GM19351 (cell line): ENCODE data around the gene NEK6.

Experiments
- ATAC-seq: cut with Tn5 transposase; IDR thresholded peaks from one replicate; pipeline ENCODE4 v1.9.1; 2021; ENCODE audit warnings: mild to moderate bottlenecking, moderate library complexity; ENCODE audit not compliant: unreplicated experiment

NEK6 gene

DNA sequence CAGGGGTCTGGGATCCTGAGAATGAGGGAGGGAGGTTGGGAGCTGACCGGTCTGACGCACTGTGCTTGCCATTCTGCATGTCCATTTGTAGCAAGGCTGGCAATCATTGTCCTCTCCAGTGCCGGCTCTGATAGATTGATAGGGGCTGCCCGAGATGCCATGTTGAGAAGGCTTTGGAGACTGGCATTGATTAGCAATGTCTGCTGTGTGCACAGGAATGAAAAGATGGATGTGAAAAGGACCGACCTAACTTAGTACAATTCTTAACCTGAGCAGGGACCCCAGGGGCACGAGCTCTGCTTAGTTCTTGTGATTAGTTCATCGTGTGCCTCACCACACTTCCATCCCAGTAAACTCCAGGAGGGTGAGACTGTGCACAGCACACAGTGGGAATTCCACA is 17.0 kb downstream of the NEK6 start:
- no peak for ATAC-seq

DNA sequence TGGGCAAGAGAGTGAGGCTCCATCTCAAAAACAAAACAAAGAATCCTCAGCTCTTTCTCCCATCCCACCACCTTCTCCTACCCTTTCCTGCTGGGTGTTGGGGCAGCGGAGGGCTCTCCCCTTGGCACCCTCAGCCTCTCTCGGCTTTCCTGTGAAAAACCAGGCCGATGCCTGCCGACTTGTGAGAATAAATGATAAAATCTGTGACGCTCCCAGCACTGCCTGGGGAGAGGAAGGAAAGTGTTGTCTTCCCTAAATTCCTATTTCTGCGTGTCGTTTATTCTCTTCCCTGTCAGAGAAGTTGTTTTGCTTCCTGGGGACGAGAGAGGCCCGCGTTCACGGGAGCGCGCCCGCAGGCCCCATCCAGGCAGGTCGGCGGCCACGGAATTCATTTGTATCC is 19.7 kb downstream of the NEK6 start:
- no peak for ATAC-seq

DNA sequence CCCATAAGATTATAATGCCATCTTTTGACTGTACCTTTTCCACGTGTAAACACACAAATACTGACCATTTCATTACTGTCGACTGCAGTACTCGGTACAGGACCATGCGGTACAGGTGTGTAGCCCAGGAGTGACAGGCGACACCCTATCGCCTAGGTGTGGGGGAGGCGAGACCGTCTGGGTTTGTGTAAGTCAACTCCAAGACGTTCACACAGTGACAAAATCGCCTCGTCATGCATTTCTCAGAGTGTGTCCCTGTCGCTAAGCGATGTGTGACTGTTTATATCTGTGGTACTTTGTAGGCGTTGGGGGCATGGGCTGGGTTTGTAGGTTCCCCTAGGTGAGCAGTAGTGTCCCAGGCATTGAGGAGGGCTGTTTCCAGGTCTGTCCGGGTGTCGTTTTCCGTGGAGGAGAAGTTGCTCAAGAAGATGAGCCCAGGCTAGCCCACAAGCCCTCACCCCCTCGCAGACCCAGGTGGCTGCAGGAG is 20.3 kb downstream of the NEK6 start:
- no peak for ATAC-seq

DNA sequence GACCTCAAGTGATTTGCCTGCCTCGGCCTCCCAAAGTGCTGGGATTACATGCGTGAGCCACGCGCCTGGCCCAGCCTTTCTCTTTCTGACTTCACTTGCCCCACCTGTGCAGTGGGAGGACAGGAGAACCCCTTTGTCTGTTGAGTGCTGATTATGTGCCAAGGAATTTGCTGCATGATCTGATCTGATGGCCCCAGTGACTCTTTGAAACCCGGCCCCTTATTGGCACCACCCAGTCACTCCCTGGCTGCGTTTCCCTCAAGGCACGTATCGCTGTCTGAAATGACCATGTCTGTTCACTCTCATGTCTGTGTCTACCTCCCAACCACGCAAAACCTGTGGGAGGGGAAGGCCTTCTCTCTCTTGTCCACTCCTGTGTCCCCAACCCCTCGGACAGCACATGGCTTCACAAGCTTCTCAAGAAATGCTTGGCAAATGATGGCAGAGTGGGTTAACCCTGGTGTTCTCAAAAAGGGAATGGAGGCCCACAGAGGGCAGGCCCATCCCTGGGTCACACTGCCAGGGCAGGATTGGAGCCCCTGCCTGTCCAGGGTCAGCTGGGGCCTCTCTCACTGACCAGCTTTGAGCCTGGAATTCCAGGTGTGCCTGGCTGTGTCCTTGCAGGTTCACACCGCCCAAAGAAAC is 21.9 kb downstream of the NEK6 start:
- ATAC-seq: no peak

DNA sequence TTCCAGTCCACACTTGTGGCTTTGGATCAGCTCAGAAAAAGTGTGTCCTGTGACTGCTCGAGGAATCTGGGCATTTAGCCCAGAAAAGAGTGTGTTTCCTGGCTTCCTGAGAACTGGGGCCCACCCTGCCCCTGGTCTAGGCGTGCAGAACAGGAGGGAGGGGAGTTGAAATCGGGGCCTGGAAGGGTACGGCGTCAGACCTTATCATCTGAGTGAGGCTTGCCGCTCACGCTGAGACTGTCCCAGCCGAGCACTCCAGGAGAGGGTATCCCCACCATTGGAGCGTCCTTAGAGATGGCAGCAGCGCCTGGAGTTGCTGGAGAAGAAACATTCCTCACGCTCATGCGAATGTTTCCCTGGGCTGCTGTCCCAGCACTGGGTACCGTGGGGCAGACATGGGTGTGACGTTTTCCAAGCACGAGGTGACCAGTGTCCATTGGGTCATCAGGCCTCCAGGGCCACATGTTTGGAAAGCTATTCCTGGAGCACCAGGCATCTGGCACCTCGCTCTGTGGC is 22.5 kb downstream of the NEK6 start:
- no peak for ATAC-seq

DNA sequence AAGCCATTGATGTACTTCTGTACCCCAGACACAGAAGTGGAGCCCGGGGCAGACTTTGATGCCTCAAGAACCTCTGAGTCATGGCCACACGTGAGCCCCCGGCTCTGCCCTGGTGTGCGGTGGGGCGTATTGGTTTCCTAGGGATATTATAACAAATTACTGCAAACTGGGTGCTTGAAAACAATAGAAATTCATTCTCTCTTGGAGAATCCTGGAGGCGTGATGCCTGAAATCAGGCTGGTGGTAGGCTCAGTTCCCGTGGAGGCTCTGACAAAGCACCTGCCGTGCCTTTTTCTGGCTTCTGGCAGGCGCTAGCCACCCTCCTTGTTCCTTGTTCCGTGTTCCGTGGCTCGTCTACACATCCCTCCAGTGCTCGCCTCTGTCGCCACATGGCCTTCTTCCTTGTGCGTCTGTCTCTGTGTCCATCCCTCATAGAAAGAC is 24.2 kb downstream of the NEK6 start:
- no peak for ATAC-seq

DNA sequence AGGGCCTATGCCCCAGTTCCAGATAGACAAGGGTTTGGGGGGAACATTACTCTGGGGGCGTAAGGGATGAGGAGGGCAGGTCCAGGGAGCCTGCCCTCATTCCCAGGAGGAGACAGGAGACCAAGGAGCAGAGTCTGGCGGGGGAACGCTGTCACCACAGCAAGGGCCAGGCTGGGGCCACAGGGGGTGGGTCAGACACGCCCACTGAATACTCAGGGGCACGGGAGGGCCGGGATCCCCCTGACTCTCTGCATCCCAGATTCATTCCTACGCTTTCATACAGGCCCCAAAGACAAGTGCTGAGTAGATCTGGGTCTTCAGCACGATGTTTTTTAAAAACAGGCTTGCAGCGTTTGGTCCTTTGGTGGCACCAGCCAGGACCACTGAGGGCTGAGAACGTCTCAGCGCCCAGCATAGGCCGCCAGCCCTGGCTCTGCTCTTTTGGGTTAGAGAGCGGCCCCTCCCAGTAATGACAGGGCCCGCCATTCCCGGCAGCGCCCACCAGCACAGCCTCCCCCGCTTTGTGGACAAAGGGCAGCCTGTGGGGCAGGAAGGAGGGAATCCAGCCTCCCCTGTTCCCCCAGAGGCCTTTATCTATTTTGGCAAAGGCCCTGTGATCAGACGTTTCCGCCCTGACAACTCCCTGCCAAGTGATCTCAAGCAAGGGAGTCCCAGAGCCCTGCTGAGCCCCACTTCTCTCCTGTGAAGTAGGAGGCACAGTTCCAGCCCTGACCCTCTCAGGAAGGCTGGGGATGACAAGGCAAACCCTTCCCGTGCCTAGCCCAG is 24.9 kb downstream of the NEK6 start:
- no peak for ATAC-seq

DNA sequence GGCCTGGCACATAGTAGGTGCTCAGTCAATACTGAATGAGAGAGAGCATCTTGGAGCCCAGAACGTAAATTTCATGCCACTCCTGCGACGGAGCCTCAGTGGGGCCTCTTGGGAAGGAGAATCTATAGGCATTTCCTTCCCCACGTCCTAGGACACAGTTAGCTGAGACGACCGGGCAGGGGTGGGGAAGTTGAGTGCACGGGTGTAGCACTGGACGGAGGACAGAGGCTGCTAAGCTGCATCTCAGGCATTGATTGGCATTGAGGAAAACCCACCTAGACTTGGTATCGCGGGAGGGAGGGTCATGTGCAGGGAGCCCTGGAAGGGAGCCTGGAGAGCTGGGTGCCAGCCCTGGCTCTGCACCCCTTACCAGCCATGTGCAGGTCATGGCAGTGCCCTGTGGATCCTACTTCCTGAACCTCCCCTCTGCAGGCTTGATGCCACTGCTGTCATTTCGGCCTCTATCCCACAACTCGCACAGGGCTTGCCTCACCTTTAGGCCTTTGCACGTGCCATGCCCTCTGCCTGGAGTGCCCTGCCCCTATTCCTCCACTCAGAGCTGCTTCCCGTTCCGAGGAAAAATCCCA is 25.6 kb downstream of the NEK6 start:
- ATAC-seq: no peak

DNA sequence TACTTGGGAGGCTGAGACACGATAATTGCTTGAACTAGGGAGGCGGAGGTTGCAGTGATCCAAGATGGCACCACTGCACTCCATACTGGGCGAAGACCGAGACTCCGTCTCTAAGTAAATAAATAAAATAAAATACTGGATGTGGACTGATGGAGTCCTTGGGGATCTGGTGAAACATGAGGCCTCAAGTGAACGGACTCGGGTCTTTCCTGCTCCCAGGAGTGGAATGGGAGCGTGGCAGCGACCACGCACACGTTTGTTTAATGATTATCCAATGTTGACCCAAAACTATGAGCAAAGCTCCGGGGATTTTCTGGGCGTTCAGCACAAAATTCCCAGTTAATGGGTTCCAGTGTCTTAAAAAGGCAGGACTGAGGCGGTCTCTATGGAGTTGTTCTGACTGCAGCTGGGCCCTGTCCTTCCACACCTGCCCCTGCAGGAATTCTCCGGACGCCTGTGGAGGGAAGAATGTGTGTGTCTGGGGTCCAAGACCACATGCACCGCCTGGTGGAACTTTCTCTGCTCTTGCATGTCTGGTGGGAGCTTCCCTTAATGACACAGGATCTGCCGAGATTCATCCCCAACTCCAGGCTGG is 26.6 kb downstream of the NEK6 start:
- ATAC-seq: no peak

DNA sequence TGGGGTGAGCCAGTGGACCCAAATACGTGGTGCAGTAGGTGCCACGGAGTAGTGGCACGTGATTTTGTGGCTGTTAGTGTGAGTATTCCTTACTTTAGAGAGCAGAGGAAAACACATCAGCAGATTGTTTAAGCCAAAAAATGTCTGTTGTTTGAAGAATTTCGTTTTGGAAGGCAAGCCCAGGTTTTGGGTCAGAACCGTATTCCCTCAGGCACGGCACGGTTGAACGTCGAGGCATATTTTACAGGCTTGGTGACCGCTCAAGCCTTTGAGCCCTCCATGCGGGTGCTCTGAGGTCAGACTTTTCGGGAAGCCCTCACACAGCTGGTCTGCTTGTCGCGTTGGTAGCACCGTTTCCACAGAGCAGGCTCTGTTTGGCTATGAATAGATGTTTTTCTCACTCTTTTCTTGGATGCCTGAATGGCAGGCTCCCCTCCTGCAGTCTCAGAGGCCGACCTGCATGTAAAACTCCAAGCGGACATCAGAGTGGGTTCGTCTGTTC is 27.2 kb downstream of the NEK6 start:
- ATAC-seq: no peak

DNA sequence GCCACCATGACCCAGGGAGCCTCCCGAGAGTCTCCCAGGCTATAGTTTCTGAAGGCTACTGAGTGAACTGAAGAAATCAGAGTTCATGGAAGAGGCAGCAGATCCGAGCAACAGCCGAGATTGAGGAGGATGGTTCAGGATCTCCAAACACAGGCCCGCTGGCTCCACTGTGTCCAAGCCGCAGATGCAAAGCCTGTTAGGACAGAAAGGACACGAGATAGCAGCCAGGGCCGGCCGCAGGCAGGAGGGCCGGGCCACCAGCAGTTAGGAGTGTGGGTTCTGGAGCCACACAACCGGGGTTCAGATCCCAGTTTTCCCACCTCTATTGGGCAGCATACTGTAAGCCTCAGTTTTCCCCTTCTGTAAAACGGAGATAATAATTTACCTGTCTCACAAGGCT is 27.7 kb downstream of the NEK6 start:
- no peak for ATAC-seq

DNA sequence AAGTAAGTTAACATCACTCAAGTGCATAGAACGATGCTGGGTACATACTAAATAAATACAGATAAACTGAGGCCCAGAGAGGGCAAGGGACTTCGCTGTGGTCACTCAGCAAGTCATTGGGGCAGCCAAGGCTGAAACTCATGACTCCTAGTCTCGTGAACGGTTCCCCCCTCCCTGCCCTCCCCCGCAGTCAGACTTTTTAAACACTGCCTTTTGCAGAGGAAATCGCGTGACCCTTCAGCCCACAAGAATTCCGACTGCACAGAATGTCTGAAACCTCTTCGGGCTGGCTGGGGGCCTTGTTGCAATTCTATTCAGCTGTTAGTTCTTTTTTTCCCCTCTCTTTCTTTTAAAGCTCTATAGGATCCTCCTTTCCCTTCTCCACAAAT is 28.1 kb downstream of the NEK6 start:
- peak; percentile 51 for ATAC-seq

DNA sequence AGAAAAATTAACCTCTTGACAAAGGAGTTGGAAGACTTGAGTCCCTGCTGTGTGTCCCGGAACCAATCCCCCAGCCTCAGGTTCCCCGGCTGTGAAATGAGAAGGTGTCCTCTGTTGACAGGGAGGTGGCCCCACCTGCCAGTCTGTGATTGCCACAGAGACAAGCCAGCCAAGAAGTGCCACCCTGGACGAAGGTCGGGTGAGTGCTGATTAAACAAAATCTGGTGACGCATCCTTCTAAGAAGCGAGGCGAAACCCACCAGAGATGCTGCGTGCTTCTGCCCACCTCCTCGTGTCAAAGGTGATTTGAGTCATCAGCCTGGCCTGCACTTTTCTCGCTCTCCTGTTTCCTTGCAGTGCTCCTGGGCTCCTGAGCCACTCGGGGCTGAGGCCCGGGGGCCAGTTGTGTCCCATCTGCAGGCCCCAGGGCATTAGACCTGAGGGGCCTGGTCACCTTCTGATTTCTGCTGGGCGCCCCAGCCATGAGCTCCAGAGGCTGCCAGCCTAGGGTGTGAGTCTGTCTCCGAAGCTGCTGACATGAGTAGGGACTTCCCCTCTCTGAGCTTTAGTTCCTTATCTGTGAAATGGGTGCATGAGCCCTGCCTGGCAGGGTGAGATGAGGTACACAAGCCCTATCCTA is 28.7 kb downstream of the NEK6 start:
- peak; percentile 66 for ATAC-seq

DNA sequence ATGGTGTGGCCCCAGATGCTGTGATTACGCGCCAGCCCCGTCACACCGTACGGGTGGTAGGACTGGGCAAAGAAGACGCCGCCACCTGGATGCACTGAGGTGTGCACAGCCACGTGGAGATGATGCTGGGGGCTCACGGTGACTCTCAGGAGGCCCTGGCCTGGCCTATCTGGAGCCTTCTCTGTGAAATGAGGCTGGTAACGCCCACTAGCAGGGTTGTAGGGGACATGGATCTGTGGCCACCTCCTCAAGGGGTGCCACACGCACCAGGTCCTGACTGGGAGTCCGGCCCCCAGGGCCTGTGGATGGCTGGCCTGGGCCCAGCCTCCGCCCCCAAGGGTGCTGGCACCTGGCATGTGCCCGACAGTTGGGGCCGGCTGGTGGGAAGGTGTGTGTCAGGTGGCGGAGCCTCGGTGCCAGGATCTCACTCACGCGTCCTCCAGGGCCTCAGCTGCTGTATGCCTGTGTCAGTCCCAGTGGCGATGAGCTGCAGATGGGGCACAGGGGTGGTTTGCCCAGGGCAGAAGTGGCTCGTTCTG is 32.4 kb downstream of the NEK6 start:
- no peak for ATAC-seq

DNA sequence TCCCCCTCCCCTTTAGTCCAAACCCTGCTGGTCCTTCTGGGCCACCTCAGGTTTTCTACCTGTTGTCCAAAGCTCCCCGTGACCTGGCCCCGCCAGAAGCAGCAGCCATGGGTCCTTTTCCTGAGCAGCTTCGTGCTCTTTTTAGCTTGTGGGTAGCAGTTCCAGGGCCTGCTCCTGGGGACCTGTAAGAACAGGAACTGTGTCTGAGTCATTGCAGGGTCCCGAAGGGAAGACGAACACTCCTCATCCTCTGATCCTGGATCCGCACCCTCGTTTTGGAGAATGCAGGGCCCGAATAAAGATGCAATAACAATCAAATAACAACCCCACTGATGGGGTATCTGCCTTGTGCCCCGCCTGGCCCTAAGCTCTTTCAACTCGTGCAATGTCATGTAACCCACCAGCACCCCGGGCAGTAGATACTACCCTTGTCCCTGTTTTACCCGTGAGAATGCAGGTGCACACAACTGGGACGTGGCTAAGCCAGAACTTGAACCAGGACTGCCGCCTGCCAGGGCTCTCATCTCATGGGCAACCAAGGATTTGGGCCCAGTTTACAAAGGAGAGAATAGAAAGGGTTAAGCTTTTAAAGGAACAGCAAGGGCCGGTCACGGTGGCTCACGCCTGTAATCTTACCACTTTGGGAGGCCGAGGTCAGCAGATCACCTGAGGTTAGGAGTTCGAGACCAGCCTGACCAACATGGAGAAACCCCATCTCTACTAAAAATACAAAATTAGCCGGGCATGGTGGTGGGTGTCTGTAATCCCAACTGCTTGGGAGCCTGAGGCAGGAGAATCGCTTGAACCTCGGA is 33.2 kb downstream of the NEK6 start:
- no peak for ATAC-seq

DNA sequence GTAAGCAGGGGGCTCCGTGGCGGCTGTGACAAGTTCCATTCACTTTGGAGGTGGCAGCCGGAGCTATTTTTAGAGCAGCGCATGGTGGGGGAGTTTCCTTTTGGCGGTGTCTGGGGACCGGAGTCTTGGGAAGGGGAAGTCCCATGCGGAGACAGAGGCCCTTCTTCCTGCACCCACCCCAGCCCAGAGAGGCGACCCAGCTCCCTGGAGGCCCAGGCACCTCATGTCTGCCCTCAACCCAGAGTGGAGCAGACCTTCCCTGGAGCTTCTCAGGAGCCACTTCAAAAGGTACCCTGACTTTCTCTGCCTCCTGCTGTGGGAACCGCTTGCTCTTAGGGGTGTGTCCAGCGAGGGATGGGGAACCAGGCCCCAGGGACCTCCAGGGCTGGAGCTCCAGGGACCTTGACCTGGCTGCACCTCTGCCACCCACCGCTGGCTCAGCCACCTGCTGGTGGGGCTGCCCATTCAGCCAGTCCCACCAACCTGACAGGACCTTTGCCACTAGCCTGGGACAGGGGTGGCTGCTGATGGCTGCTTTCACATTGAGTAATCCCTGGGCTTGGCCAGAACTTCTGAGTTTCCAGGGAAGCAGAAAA is 34.1 kb downstream of the NEK6 start:
- peak; percentile 50 for ATAC-seq

DNA sequence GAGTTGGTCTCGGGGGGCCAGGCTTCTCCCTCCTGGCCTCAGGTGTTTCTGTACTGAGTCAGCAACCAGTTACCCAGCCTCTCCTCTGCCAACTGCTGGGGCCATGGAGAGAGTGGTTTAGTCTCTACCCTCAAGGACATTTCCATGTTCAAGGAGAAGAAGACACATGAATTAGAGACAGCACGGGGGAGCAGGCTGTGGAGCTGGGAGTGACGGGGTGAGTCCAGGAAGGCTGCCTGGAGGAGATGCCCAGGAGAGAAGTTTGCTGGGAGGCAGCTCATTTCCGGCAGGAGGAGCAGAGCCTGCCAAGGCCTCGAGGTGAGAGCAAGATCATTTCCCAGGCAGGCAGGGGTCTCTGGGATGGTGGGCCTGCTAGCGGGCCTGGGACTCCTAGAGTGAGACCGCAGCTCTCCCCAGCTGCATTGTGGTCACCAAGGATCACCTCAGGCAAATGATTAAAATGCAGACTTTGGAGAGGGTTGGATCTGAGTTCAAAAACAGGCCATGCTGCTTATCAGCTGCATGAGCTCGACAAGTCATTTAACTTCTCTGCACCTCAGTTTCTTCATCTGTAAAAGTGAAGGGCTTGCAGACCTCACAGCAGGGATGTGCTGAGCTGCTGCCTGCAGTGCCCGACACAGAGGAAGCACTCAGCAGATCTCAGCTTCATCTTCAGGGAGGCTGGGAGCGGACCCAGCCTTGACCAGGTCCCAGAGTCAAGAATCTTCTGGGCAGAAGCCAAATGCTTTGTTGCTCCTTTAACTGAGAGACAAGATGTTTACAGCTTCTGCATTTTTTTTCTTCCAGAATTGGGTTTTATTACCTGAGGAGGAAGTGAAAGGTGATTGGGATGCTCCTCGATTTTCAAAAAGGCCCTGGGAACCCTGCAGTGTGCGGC is 35.2 kb downstream of the NEK6 start:
- no peak for ATAC-seq
